HG02852 (cell line): Measurements from ENCODE around the gene TPRG1.
A peak's percentile ranks its signal among the peaks of the same experiment; 100 is the strongest.

Experiments used
- ATAC-seq: cut with Tn5 transposase; IDR thresholded peaks from one replicate; pipeline ENCODE4 v1.9.1; 2021; ENCODE audit warnings: mild to moderate bottlenecking, moderate library complexity; ENCODE audit not compliant: unreplicated experiment

The TPRG1 gene

GRCh38 chr3:189171707-189172106, at the start of gene TPRG1:
TSS of gene TPRG1 (plus strand) at chr3:189171971. CDS start at chr3:189207385, 35,414 bp downstream.
- no peak for ATAC-seq

- no peak for ATAC-seq
These were observed 49.7 kb upstream of the TPRG1 start for GRCh38 chr3:189122110-189122509.

- ATAC-seq = no peak
These were observed 49.1 kb upstream of the TPRG1 start for GRCh38 chr3:189122526-189123205.

- ATAC-seq = no peak
These were observed 48.0 kb upstream of the TPRG1 start for GRCh38 chr3:189123595-189124387.

- peak; percentile 92 for ATAC-seq
These were observed 39.5 kb upstream of the TPRG1 start for GRCh38 chr3:189132231-189132671.

GRCh38 chr3:189132839-189133238, 38.9 kb upstream of the TPRG1 start:
- ATAC-seq = no peak

- ATAC-seq = no peak
These were observed 38.0 kb upstream of the TPRG1 start for GRCh38 chr3:189133768-189134167.

- no peak for ATAC-seq
These were observed 34.4 kb upstream of the TPRG1 start for GRCh38 chr3:189137416-189137815.

- ATAC-seq = no peak
These were observed 32.7 kb upstream of the TPRG1 start for GRCh38 chr3:189138901-189139610.

- ATAC-seq = no peak
These were observed 32.2 kb upstream of the TPRG1 start for GRCh38 chr3:189139611-189139940.

- ATAC-seq = no peak
These were observed 29.2 kb upstream of the TPRG1 start for GRCh38 chr3:189142527-189142926.

GRCh38 chr3:189143321-189143720, 28.4 kb upstream of the TPRG1 start:
- no peak for ATAC-seq

GRCh38 chr3:189143771-189144170, 28.0 kb upstream of the TPRG1 start:
- ATAC-seq = no peak

- ATAC-seq = no peak
These were observed 27.1 kb upstream of the TPRG1 start for GRCh38 chr3:189144645-189145044.

GRCh38 chr3:189146848-189147247, 24.9 kb upstream of the TPRG1 start:
- no peak for ATAC-seq

- peak; percentile 86 for ATAC-seq
These were observed 23.7 kb upstream of the TPRG1 start for GRCh38 chr3:189148081-189148507.

GRCh38 chr3:189149203-189149602, 22.6 kb upstream of the TPRG1 start:
- no peak for ATAC-seq

- ATAC-seq = no peak
These were observed 14.4 kb upstream of the TPRG1 start for GRCh38 chr3:189157232-189158007.

- ATAC-seq = no peak
These were observed 13.7 kb upstream of the TPRG1 start for GRCh38 chr3:189158034-189158433.

- no peak for ATAC-seq
These were observed 11.1 kb upstream of the TPRG1 start for GRCh38 chr3:189160519-189161309.
